ENCODE results near the gene PRR5L. TPM values are rescaled to one million over a fixed set of nuclear protein-coding genes. Genes with fewer than 3 reads are reported as not detected.
A peak's percentile ranks its signal among the peaks of the same experiment; 100 is the strongest.

The PRR5L gene
- total RNA-seq, 6 experiments from 2014 or later, result 19.9 to 27.5 (median 24.9) TPM

DNA sequence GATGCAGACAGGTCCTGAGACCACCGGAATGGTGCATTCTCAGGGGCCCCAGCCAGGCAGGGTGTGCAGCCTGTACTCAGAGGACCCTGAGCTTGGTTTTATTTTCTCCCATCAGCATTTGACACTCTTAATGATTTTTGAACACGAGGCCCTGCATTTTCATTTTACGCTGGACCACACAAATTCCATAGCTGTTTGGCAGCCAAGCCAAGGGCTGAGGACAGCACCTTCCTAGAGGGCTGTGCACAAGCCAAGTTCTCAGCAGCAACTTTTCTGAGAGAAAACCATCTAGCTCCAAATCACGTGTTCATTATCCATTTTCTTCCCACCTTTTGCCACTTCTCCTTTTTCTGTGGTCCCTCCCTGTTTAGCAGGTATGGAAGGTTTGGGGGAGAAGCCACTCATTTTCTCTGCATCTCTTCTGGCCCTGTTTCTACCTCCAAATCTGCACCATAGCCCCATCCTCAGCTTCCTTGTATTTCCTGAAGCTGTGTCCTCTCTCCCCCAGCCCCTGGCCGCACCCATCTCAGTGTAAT is 153.5 kb downstream of the PRR5L start:
- DNase-seq, result no peak
- Mint-ChIP-seq H3K4me3 (no peak overlapping the region), H3K27me3 (ENCODE audit: insufficient read depth) (no peaks in the 10 kb centered on the region; the same call in none of the 2 replicates), H3K36me3 (ENCODE audit: low read depth) (peaks cover 65% of the 10 kb centered on the region), H3K4me1 (ENCODE audit: low read depth) (peaks cover 67% of the 10 kb centered on the region), H3K27ac (no peak overlapping the region), H3K9me3 (no peaks in the 10 kb centered on the region)
- TF ChIP-seq, protein P1, sequence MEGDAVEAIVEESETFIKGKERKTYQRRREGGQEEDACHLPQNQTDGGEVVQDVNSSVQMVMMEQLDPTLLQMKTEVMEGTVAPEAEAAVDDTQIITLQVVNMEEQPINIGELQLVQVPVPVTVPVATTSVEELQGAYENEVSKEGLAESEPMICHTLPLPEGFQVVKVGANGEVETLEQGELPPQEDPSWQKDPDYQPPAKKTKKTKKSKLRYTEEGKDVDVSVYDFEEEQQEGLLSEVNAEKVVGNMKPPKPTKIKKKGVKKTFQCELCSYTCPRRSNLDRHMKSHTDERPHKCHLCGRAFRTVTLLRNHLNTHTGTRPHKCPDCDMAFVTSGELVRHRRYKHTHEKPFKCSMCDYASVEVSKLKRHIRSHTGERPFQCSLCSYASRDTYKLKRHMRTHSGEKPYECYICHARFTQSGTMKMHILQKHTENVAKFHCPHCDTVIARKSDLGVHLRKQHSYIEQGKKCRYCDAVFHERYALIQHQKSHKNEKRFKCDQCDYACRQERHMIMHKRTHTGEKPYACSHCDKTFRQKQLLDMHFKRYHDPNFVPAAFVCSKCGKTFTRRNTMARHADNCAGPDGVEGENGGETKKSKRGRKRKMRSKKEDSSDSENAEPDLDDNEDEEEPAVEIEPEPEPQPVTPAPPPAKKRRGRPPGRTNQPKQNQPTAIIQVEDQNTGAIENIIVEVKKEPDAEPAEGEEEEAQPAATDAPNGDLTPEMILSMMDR (IDR thresholded peaks at IDR 0.05), result no peak

DNA sequence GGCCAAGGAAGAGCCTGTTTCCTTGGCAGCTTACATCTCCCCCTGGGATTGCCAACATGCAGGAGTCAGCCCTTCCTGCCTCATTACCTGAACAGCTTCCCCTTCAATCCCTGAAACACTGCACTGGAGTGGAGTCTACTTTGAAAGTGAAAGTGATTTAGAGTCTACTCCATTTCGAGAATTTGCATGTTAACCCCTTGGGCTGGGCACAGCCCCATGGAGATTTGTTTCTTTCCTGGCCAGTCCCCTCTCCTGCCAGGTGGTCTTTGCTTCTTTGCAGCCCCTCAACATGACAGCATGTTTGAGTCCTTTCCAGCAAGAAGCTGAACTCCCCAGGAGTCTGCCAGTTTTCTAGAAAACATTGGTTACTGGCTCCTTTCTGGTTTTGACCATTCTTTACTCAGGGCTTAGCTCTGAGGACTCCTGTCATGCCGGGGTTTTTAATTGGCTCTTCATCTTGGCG is 154.1 kb downstream of the PRR5L start:
- no peaks in the 10 kb centered on the region; the same call in none of the 2 replicates for H3K27me3 Mint-ChIP-seq (ENCODE audit: insufficient read depth)
- no peak for DNase-seq
- H3K9me3 Mint-ChIP-seq, result no peaks in the 10 kb centered on the region
- H3K27ac Mint-ChIP-seq, result no peak overlapping the region
- peaks cover 65% of the 10 kb centered on the region for H3K36me3 Mint-ChIP-seq (ENCODE audit: low read depth)
- peaks cover 72% of the 10 kb centered on the region for H3K4me1 Mint-ChIP-seq (ENCODE audit: low read depth)
- no peak overlapping the region for H3K4me3 Mint-ChIP-seq
- TF ChIP-seq, protein P1 (IDR thresholded peaks at IDR 0.05), result no peak

DNA sequence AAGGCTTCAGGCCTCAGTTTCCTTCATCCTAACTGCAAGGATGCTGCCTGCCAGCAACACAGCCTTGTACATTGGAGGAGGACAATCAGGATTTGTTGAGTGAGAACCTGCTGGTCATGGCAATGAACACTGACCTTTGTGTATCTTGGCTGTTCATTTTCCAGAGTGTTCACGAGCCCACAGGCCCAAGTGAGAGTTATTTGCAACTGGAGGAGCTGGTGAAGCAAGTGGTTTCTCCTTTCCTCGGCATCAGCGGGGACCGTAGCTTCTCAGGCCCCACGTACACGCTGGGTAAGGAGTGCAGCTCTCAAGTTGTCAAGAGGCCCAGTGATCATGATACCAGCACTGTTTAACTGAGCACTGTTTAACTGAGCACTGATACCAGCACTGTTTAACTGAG is 155.0 kb downstream of the PRR5L start:
- H3K9me3 Mint-ChIP-seq, result no peaks in the 10 kb centered on the region
- TF ChIP-seq, protein P1 (IDR thresholded peaks at IDR 0.05), result no peak
- DNase-seq, result no peak
- no peaks in the 10 kb centered on the region; the same call in none of the 2 replicates for H3K27me3 Mint-ChIP-seq (ENCODE audit: insufficient read depth)
- peaks cover 81% of the 10 kb centered on the region for H3K4me1 Mint-ChIP-seq (ENCODE audit: low read depth)
- H3K36me3 Mint-ChIP-seq (ENCODE audit: low read depth), result peaks cover 59% of the 10 kb centered on the region
- no peak overlapping the region for H3K27ac Mint-ChIP-seq
- no peak overlapping the region for H3K4me3 Mint-ChIP-seq

DNA sequence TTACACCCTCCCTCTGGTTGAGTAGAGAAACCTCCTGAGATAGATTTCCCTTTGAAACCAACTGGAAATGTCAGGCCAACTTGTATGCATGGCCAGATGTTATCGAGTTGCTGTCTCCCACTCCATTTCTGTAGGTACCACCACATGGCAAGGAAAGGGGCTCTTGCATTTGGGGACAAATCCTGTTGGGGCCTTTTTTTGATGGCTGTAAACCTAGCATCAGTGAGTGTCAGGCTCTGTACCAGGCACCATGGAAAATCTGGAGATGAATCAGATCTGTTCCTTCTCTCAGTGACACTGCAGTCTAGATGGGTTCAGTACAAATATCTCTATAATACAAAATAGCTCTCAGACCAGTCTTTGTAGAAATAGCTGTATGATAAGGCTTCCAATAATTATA is 155.6 kb downstream of the PRR5L start:
- Mint-ChIP-seq H3K4me1 (ENCODE audit: low read depth) (peaks cover 85% of the 10 kb centered on the region), H3K36me3 (ENCODE audit: low read depth) (peaks cover 53% of the 10 kb centered on the region), H3K9me3 (no peaks in the 10 kb centered on the region), H3K27ac (no peak overlapping the region), H3K27me3 (ENCODE audit: insufficient read depth) (peaks cover 1% of the 10 kb centered on the region), H3K4me3 (no peak overlapping the region)
- DNase-seq, result no peak
- TF ChIP-seq, protein P1 (IDR thresholded peaks at IDR 0.05), result no peak

DNA sequence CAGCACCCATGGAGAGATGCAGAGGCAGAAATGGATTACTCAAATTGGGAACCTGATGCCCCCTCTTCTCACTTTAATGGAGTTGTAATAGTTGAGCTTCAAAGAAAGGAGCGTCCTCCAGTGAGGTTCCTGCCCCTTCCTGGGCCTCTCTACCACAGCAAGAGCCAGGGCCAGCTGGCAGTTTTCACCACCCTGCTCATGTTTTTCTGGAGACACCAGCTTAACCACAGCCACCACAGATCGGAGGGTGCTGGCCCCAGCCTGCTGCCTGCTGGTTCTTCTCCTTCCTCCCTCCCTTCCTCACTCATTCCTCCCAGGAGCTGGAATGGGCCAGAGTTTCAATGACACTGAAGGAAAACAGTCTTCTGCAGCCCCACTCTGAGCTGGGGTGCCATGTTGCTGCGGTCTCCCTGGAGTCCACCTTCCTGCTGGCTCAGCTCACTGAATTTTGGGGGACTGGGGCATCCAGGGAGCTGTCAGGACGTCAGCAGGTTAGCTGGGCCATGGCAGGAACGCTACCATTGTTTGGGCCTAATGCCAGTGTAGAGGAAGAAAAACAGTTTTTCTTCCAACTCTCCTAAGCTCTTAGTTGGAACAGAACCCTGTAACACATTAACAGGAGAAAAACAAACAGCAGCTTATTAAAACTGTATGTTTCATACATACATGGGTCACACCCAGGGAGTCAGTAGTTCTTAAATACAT is 156.3 kb downstream of the PRR5L start:
- H3K4me3 Mint-ChIP-seq, result no peak overlapping the region
- H3K27me3 Mint-ChIP-seq (ENCODE audit: insufficient read depth), result peaks cover 1% of the 10 kb centered on the region
- DNase-seq, result no peak
- TF ChIP-seq, protein P1 (IDR thresholded peaks at IDR 0.05), result no peak
- peaks cover 84% of the 10 kb centered on the region for H3K4me1 Mint-ChIP-seq (ENCODE audit: low read depth)
- H3K36me3 Mint-ChIP-seq (ENCODE audit: low read depth), result peaks cover 48% of the 10 kb centered on the region
- peak overlapping the region; percentile 66 for H3K27ac Mint-ChIP-seq
- H3K9me3 Mint-ChIP-seq, result no peaks in the 10 kb centered on the region
